ENCODE data around the gene KRTAP9-7. TPM values are rescaled to one million over a fixed set of nuclear protein-coding genes. Genes with fewer than 3 reads are reported as not detected.
"Not testable (repeated sequence)": the region's sequence is repeated elsewhere in the genome, so short reads cannot be mapped to it uniquely, and the experiment has no call there.

The KRTAP9-7 gene, protein sequence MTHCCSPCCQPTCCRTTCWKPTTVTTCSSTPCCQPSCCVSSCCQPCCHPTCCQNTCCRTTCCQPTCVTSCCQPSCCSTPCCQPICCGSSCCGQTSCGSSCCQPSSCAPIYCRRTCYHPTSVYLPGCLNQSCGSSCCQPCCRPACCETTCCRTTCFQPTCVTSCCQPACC
- total RNA-seq (2021; ENCODE audit: unreplicated experiment), result not detected
- polyA plus RNA-seq (2012; ENCODE audit: insufficient read length), result not detected
- not detected for Bru-seq, nascent RNA
- BruChase-seq, experiment 1, labeled RNA remaining after a 2-hour chase, result not detected
- not detected for BruChase-seq, experiment 2, labeled RNA remaining after a 6-hour chase
- long read RNA-seq, result 0 reads

DNA sequence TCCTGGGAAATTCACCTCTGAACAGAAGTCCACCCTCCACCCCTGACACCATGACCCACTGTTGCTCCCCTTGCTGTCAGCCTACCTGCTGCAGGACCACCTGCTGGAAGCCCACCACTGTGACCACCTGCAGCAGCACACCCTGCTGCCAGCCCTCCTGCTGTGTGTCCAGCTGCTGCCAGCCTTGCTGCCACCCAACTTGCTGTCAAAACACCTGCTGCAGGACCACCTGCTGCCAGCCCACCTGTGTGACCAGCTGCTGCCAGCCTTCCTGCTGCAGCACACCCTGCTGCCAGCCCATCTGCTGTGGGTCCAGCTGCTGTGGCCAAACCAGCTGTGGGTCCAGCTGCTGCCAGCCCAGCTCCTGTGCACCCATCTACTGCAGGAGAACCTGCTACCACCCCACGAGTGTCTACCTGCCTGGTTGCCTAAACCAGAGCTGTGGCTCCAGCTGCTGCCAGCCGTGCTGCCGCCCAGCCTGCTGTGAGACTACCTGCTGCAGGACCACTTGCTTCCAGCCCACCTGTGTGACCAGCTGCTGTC is at the start of gene KRTAP9-7:
TSS of gene KRTAP9-7 (plus strand) at position 51 of the 543 bp plus-strand sequence. CDS start at position 51, 0 bp downstream.
- in situ Hi-C loops (cut with HindIII; ENCODE audit: low pct_unique_long_range_greater_than_20kb, low sequenced_read_pairs); POLR2A ChIA-PET; ATAC-seq; CTCF ChIA-PET; H3K36me3 ChIP-seq (ENCODE audit: control insufficient read depth, insufficient read depth, low read length); H3K27ac ChIP-seq (ENCODE audit: low read length); H3K9me3 ChIP-seq (ENCODE audit: control insufficient read depth, insufficient read depth, low read depth, low read length); H3K4me3 ChIP-seq (ENCODE audit: low read depth in 2 of 2, low read length in 2 of 2); intact Hi-C loops (cut with micrococcal nuclease; ENCODE audit: unreplicated experiment); DNase-seq (ENCODE audit: low read depth, low spot score); H3K4me1 ChIP-seq (ENCODE audit: control insufficient read depth, insufficient read depth, low read length); BruUV-seq (replicated peaks): not testable (repeated sequence)
- peaks cover 12% of the 10 kb centered on the region for H3K27me3 ChIP-seq (ENCODE audit: control insufficient read depth, insufficient read depth, low read length)

DNA sequence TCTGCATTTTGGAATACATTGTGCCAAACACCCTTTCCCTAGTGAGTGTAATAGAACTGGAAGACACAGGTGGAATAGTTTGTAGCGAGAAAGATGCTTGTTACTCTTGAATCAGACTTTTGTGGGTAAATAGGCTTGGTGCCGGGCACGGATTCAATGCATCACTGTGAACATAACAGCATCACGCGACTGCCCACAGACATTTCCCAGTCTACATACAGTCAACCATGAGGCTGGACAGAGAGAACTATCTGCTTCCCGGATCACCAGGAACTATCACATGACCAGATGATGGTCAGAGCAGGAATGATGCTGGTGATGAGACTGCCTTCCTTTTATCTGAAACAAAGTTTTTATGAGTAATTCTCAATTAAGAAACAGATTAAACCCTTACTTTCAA is 49.4 kb upstream of the KRTAP9-7 start:
- Histone ChIP-seq H3K27ac (ENCODE audit: low read length) (no peak overlapping the region), H3K4me3 (ENCODE audit: low read depth in 2 of 2, low read length in 2 of 2) (no peak overlapping the region), H3K9me3 (ENCODE audit: control insufficient read depth, insufficient read depth, low read depth, low read length) (no peaks in the 10 kb centered on the region), H3K4me1 (ENCODE audit: control insufficient read depth, insufficient read depth, low read length) (no peaks in the 10 kb centered on the region), H3K36me3 (ENCODE audit: control insufficient read depth, insufficient read depth, low read length) (no peaks in the 10 kb centered on the region), H3K27me3 (ENCODE audit: control insufficient read depth, insufficient read depth, low read length) (peaks cover 23% of the 10 kb centered on the region)
- no TSS peak for BruUV-seq (replicated peaks)
- in situ Hi-C loops (cut with HindIII; ENCODE audit: low pct_unique_long_range_greater_than_20kb, low sequenced_read_pairs), result no loop called here
- no peak for DNase-seq (ENCODE audit: low read depth, low spot score)
- TF ChIP-seq POLR2AphosphoS5 (IDR thresholded peaks at IDR 0.05; ENCODE audit: low read depth, low read length) (no peak), TCF7L2 (IDR thresholded peaks at IDR 0.05; ENCODE audit: low read depth, low read length) (no peak), SIN3A (IDR thresholded peaks at IDR 0.05; ENCODE audit: borderline replicate concordance, insufficient read depth, low read depth, low read length) (no peak)
- TF ChIP-seq, protein P1, sequence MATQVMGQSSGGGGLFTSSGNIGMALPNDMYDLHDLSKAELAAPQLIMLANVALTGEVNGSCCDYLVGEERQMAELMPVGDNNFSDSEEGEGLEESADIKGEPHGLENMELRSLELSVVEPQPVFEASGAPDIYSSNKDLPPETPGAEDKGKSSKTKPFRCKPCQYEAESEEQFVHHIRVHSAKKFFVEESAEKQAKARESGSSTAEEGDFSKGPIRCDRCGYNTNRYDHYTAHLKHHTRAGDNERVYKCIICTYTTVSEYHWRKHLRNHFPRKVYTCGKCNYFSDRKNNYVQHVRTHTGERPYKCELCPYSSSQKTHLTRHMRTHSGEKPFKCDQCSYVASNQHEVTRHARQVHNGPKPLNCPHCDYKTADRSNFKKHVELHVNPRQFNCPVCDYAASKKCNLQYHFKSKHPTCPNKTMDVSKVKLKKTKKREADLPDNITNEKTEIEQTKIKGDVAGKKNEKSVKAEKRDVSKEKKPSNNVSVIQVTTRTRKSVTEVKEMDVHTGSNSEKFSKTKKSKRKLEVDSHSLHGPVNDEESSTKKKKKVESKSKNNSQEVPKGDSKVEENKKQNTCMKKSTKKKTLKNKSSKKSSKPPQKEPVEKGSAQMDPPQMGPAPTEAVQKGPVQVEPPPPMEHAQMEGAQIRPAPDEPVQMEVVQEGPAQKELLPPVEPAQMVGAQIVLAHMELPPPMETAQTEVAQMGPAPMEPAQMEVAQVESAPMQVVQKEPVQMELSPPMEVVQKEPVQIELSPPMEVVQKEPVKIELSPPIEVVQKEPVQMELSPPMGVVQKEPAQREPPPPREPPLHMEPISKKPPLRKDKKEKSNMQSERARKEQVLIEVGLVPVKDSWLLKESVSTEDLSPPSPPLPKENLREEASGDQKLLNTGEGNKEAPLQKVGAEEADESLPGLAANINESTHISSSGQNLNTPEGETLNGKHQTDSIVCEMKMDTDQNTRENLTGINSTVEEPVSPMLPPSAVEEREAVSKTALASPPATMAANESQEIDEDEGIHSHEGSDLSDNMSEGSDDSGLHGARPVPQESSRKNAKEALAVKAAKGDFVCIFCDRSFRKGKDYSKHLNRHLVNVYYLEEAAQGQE (IDR thresholded peaks at IDR 0.05; ENCODE audit: insufficient read depth in 1 of 2, low read depth in 2 of 2, low read length in 1 of 2), result no peak
- TF ChIP-seq, protein P2, sequence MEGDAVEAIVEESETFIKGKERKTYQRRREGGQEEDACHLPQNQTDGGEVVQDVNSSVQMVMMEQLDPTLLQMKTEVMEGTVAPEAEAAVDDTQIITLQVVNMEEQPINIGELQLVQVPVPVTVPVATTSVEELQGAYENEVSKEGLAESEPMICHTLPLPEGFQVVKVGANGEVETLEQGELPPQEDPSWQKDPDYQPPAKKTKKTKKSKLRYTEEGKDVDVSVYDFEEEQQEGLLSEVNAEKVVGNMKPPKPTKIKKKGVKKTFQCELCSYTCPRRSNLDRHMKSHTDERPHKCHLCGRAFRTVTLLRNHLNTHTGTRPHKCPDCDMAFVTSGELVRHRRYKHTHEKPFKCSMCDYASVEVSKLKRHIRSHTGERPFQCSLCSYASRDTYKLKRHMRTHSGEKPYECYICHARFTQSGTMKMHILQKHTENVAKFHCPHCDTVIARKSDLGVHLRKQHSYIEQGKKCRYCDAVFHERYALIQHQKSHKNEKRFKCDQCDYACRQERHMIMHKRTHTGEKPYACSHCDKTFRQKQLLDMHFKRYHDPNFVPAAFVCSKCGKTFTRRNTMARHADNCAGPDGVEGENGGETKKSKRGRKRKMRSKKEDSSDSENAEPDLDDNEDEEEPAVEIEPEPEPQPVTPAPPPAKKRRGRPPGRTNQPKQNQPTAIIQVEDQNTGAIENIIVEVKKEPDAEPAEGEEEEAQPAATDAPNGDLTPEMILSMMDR (IDR thresholded peaks at IDR 0.05), result no peak
- POLR2A ChIA-PET, result no interaction called here
- intact Hi-C loops (cut with micrococcal nuclease; ENCODE audit: unreplicated experiment), result no loop called here
- no peak for ATAC-seq
- CTCF ChIA-PET, result no interaction called here

DNA sequence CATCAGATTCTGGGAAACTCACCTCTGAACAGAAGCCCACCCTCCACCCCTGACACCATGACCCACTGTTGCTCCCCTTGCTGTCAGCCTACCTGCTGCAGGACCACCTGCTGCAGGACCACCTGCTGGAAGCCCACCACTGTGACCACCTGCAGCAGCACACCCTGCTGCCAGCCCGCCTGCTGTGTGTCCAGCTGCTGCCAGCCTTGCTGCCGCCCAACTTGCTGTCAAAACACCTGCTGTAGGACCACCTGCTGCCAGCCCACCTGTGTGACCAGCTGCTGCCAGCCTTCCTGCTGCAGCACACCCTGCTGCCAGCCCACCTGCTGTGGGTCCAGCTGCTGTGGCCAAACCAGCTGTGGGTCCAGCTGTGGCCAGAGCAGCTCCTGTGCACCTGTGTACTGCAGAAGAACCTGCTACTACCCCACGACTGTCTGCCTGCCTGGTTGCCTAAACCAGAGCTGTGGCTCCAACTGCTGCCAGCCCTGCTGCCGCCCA is 48.9 kb upstream of the KRTAP9-7 start, which contains the start of gene KRTAP9-2:
TSS of gene KRTAP9-2 (plus strand) at position 51 of the 498 bp plus-strand sequence. CDS start at position 58, 7 bp downstream.
- intact Hi-C loops (cut with micrococcal nuclease; ENCODE audit: unreplicated experiment); BruUV-seq (replicated peaks); H3K36me3 ChIP-seq (ENCODE audit: control insufficient read depth, insufficient read depth, low read length); H3K4me1 ChIP-seq (ENCODE audit: control insufficient read depth, insufficient read depth, low read length); DNase-seq (ENCODE audit: low read depth, low spot score); ATAC-seq; CTCF ChIA-PET; in situ Hi-C loops (cut with HindIII; ENCODE audit: low pct_unique_long_range_greater_than_20kb, low sequenced_read_pairs); H3K4me3 ChIP-seq (ENCODE audit: low read depth in 2 of 2, low read length in 2 of 2); H3K27ac ChIP-seq (ENCODE audit: low read length); H3K9me3 ChIP-seq (ENCODE audit: control insufficient read depth, insufficient read depth, low read depth, low read length); POLR2A ChIA-PET: not testable (repeated sequence)
- H3K27me3 ChIP-seq (ENCODE audit: control insufficient read depth, insufficient read depth, low read length), result peaks cover 27% of the 10 kb centered on the region
